ENCODE results near the gene DCC.

Gene DCC, protein sequence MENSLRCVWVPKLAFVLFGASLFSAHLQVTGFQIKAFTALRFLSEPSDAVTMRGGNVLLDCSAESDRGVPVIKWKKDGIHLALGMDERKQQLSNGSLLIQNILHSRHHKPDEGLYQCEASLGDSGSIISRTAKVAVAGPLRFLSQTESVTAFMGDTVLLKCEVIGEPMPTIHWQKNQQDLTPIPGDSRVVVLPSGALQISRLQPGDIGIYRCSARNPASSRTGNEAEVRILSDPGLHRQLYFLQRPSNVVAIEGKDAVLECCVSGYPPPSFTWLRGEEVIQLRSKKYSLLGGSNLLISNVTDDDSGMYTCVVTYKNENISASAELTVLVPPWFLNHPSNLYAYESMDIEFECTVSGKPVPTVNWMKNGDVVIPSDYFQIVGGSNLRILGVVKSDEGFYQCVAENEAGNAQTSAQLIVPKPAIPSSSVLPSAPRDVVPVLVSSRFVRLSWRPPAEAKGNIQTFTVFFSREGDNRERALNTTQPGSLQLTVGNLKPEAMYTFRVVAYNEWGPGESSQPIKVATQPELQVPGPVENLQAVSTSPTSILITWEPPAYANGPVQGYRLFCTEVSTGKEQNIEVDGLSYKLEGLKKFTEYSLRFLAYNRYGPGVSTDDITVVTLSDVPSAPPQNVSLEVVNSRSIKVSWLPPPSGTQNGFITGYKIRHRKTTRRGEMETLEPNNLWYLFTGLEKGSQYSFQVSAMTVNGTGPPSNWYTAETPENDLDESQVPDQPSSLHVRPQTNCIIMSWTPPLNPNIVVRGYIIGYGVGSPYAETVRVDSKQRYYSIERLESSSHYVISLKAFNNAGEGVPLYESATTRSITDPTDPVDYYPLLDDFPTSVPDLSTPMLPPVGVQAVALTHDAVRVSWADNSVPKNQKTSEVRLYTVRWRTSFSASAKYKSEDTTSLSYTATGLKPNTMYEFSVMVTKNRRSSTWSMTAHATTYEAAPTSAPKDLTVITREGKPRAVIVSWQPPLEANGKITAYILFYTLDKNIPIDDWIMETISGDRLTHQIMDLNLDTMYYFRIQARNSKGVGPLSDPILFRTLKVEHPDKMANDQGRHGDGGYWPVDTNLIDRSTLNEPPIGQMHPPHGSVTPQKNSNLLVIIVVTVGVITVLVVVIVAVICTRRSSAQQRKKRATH (N-terminal part only)

DNA sequence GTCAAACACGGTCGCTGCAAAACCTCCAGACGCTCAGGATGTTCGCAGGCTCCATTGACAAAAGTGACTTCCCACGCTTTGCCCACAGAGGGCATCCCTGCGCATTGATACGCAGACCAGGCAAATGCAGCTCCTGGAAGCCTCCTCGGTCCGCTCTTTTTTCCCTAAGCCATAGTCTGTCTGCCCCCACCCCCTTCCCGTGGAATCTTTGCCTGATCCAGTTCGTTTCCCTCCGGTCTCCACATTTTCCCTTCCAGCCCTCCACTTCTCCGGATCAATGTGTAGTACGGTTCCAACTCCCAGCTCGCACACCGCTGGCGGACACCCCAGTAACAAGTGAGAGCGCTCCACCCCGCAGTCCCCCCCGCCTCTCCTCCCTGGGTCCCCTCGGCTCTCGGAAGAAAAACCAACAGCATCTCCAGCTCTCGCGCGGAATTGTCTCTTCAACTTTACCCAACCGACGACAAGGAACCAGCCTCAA lies at the start of gene DCC:
Gene DCC (plus strand): TSS at position 307 of the 481 bp plus-strand sequence. CDS start 591 bp downstream, outside the sequence.
- Mint-ChIP-seq H3K27ac (ENCODE audit: low read depth) (no peak within 1 kb of the TSS), H3K9me3 (peaks cover 18% of the 10 kb centered on the region), H3K27me3 (no peaks in the 10 kb centered on the region), H3K36me3 (ENCODE audit: insufficient read depth) (no peaks in the 10 kb centered on the region), H3K4me1 (no peaks in the 10 kb centered on the region), H3K4me3 (no peak within 1 kb of the TSS)
- DNase-seq (ENCODE audit: low spot score in 2 of 2) (no peak), ATAC-seq (replicated peaks; ENCODE audit: extremely low read depth, poor library complexity, severe bottlenecking) (no peak)

DNA sequence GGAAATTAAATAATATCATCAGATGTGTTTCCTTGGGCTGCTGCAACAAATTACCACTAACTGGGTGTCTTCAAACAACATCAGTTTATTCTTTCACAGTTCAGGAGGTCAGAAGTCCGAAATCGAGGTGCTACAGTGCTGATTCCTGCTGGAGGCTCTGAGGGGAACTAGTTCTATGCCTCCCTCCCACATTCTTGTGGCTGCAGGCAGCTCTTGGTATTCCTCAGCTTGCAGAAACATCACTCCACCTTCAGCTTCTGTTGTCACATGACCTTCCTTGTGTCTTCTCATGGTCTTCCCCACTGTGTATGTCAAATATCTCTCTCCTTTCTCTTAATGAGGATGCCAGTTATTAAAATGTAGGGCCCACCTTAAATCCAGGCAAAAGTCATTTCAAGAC lies 29.3 kb upstream of the DCC start:
- no peak overlapping the region for H3K27ac Mint-ChIP-seq (ENCODE audit: low read depth)
- H3K27me3 Mint-ChIP-seq: no peaks in the 10 kb centered on the region
- no peak for ATAC-seq (replicated peaks; ENCODE audit: extremely low read depth, poor library complexity, severe bottlenecking)
- no peak overlapping the region for H3K4me3 Mint-ChIP-seq
- no peaks in the 10 kb centered on the region for H3K4me1 Mint-ChIP-seq
- H3K36me3 Mint-ChIP-seq (ENCODE audit: insufficient read depth): no peaks in the 10 kb centered on the region
- DNase-seq (ENCODE audit: low spot score in 2 of 2): no peak
- H3K9me3 Mint-ChIP-seq: peaks cover 21% of the 10 kb centered on the region

DNA sequence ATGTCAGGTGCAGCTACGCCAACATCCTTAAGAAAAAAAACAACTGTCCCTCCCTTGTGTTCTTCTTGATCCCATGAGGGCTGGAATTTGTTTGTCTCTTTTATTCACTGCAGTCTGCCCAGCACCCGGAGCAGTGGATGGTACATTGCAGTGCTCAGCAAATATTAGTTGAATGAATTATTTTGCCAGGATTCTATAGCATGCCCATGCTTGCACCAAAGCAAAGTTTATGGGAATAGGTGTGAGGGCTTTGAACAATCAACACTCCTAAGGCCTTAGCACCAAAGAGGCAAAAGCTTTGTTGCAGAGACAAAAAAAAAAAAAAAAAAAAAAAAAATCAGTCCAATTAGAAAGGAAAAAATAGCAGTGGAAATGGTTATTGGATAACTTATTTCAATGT lies 28.7 kb upstream of the DCC start:
- no peak for ATAC-seq (replicated peaks; ENCODE audit: extremely low read depth, poor library complexity, severe bottlenecking)
- Mint-ChIP-seq H3K9me3 (peaks cover 19% of the 10 kb centered on the region), H3K4me1 (no peaks in the 10 kb centered on the region), H3K27ac (ENCODE audit: low read depth) (no peak overlapping the region), H3K36me3 (ENCODE audit: insufficient read depth) (no peaks in the 10 kb centered on the region), H3K4me3 (no peak overlapping the region), H3K27me3 (no peaks in the 10 kb centered on the region)
- DNase-seq (ENCODE audit: low spot score in 2 of 2): no peak

DNA sequence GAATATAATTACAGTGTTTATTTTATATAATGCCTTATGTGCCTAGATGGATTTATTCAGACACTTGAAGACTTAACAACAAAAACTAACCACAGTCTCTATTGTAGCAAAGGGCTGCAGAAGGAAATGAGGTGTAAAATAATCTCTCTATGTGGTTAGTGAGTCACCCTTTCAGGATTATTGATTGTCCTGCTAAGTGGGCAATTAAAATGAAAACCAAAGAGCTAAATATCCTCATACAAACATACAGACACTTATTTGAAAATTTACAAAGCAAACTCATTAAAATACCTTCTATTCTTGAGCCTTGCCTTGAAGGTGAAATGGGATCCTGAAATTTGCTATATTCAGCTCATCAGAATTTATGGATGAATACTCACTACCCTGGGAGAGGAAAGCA lies 27.7 kb upstream of the DCC start:
- Mint-ChIP-seq H3K27me3 (no peaks in the 10 kb centered on the region), H3K27ac (ENCODE audit: low read depth) (no peak overlapping the region), H3K9me3 (peaks cover 15% of the 10 kb centered on the region), H3K36me3 (ENCODE audit: insufficient read depth) (no peaks in the 10 kb centered on the region), H3K4me1 (no peaks in the 10 kb centered on the region), H3K4me3 (no peak overlapping the region)
- ATAC-seq (replicated peaks; ENCODE audit: extremely low read depth, poor library complexity, severe bottlenecking): no peak
- DNase-seq (ENCODE audit: low spot score in 2 of 2): no peak

DNA sequence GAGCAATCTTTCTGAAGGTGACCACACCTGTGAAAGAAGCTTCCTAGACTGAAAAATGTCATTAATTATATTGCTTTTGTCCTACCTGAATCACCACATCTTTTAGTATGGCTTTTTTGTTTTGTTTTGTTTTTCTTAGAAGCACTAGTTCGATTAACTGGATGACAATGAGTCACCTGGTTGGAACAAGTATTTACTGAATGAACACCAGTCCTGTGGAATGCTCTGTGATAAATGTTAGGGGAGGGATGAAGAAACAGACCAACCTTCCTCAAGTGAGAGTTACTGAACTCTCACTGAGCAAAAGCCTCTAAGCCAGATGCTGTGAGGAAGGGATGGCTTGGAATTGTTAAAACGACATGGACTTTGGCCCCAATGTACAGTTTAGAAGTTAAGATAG lies 26.8 kb upstream of the DCC start:
- H3K4me1 Mint-ChIP-seq: no peaks in the 10 kb centered on the region
- ATAC-seq (replicated peaks; ENCODE audit: extremely low read depth, poor library complexity, severe bottlenecking): no peak
- no peak overlapping the region for H3K27ac Mint-ChIP-seq (ENCODE audit: low read depth)
- no peak overlapping the region for H3K4me3 Mint-ChIP-seq
- DNase-seq (ENCODE audit: low spot score in 2 of 2): no peak
- no peaks in the 10 kb centered on the region for H3K27me3 Mint-ChIP-seq
- H3K36me3 Mint-ChIP-seq (ENCODE audit: insufficient read depth): no peaks in the 10 kb centered on the region
- peaks cover 15% of the 10 kb centered on the region for H3K9me3 Mint-ChIP-seq

DNA sequence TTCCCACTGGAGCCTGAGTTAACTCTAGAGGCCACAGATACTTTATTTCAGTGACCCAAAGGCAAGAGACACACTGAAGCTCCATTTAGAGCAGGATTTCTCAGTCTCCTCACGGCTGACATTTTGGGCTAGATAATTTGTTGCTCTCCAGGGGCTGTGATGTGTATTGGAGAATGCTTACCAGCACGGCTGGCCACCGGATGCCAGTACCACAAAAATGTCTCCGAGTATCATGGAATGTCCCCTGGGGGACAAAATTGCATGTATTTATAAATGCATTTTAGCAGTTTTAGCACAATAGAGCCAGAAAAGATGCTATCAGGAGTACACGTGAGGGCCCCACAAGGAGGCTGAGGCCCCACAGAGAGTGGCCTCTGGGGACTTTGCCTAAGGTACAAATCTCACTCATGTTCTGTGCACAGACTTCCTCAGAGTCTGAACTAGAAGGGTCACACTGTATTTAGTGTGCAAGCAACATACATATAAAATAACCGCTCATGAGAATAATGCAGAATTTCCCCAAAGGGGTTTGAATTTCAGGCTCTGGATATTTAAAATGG lies 20.5 kb upstream of the DCC start:
- no peaks in the 10 kb centered on the region for H3K9me3 Mint-ChIP-seq
- H3K27ac Mint-ChIP-seq (ENCODE audit: low read depth): no peak overlapping the region
- no peaks in the 10 kb centered on the region for H3K27me3 Mint-ChIP-seq
- H3K4me1 Mint-ChIP-seq: no peaks in the 10 kb centered on the region
- H3K4me3 Mint-ChIP-seq: no peak overlapping the region
- ATAC-seq (replicated peaks; ENCODE audit: extremely low read depth, poor library complexity, severe bottlenecking) (no peak), DNase-seq (ENCODE audit: low spot score in 2 of 2) (no peak)
- H3K36me3 Mint-ChIP-seq (ENCODE audit: insufficient read depth): no peaks in the 10 kb centered on the region

DNA sequence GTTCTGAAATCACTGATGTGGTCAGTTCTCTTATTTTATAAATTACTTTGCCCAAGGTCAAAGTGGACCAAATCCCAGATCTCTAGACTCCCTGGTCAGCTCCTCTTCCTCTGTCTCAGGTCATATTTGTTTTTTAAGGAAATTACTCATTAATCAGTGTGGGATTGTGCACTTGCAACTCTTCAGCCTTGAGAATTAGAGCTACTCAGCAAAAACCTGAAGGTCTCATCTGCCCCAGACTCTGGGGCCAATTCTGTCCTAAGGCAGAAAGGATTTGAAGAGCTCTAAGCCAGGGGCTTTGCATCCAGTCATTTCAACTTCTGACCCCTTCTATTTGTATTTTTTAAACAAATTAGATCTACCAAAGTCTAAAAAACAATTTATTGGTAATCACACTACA lies 17.7 kb upstream of the DCC start:
- Mint-ChIP-seq H3K9me3 (no peaks in the 10 kb centered on the region), H3K4me1 (no peaks in the 10 kb centered on the region), H3K27ac (ENCODE audit: low read depth) (no peak overlapping the region), H3K4me3 (no peak overlapping the region), H3K27me3 (no peaks in the 10 kb centered on the region), H3K36me3 (ENCODE audit: insufficient read depth) (no peaks in the 10 kb centered on the region)
- no peak for DNase-seq (ENCODE audit: low spot score in 2 of 2)
- no peak for ATAC-seq (replicated peaks; ENCODE audit: extremely low read depth, poor library complexity, severe bottlenecking)

DNA sequence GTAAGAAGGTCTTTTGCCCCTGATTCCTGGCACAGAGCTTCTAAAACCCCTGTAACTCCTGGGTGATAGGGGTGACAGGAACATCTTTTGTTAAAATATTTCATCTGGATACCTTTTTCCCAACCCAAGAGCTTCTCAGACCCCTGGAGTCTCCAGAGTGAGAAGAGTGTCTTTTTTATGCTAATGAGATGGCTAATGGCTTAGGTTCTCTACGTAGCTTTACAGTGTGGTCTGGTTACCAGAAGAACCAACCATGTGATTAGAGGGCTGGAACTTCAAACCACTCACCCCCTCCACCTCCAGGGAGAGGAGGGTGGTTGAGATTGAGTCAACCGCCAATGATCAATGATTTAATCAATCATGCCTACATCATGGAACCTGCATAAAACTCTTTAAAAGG lies 16.2 kb upstream of the DCC start:
- Mint-ChIP-seq H3K27me3 (no peaks in the 10 kb centered on the region), H3K4me1 (no peaks in the 10 kb centered on the region), H3K9me3 (no peaks in the 10 kb centered on the region), H3K36me3 (ENCODE audit: insufficient read depth) (no peaks in the 10 kb centered on the region), H3K27ac (ENCODE audit: low read depth) (no peak overlapping the region), H3K4me3 (no peak overlapping the region)
- ATAC-seq (replicated peaks; ENCODE audit: extremely low read depth, poor library complexity, severe bottlenecking) (no peak), DNase-seq (ENCODE audit: low spot score in 2 of 2) (no peak)

DNA sequence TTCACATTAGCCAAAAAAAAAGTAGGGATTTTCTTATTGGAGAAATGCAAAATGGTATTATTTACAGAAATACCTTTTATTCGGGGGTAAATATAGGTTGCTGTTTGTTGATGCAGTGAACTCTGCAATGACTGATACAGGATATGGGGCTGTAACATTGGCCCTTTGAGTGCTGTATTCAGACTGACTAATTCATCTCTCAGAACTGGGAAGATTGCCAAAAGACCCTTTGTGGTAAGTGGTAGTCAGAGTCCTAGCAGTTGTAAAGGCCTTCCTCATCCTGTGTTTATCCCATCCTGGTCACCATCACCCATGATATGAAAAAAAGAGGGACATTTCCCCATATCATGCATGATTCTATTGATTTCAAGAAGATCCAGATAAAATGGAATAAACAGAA lies 14.0 kb upstream of the DCC start:
- no peak for ATAC-seq (replicated peaks; ENCODE audit: extremely low read depth, poor library complexity, severe bottlenecking)
- no peak overlapping the region for H3K4me3 Mint-ChIP-seq

DNA sequence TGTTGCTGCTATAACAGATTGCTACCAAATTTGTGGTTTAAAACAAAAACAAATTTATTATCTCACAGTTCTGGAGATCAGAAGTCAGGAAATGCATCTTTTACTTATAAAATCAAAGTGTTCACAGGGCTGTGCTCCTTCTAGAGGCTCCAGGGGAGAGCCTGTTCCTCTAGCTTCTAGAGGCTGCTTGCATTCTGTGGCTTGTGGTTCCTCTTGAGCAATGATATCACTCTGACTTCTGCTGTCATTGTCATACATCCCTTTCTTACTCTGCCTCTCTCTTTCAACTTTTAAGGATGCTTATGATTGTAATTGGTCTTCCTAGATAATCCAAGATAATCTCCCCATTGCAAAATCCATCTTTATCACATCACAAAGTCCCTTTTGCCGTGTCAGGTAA lies 6.1 kb upstream of the DCC start:
- Mint-ChIP-seq H3K9me3 (peaks cover 23% of the 10 kb centered on the region), H3K27ac (ENCODE audit: low read depth) (no peak overlapping the region), H3K4me3 (no peak overlapping the region), H3K36me3 (ENCODE audit: insufficient read depth) (no peaks in the 10 kb centered on the region), H3K27me3 (no peaks in the 10 kb centered on the region), H3K4me1 (no peaks in the 10 kb centered on the region)
- ATAC-seq (replicated peaks; ENCODE audit: extremely low read depth, poor library complexity, severe bottlenecking): no peak
- DNase-seq (ENCODE audit: low spot score in 2 of 2): no peak

More for the DNA sequence above, 14.0 kb upstream of the DCC start:
- Mint-ChIP-seq H3K9me3 (no peaks in the 10 kb centered on the region), H3K27me3 (no peaks in the 10 kb centered on the region), H3K4me1 (no peaks in the 10 kb centered on the region), H3K27ac (ENCODE audit: low read depth) (no peak overlapping the region), H3K36me3 (ENCODE audit: insufficient read depth) (no peaks in the 10 kb centered on the region)
- DNase-seq (ENCODE audit: low spot score in 2 of 2): no peak

DNA sequence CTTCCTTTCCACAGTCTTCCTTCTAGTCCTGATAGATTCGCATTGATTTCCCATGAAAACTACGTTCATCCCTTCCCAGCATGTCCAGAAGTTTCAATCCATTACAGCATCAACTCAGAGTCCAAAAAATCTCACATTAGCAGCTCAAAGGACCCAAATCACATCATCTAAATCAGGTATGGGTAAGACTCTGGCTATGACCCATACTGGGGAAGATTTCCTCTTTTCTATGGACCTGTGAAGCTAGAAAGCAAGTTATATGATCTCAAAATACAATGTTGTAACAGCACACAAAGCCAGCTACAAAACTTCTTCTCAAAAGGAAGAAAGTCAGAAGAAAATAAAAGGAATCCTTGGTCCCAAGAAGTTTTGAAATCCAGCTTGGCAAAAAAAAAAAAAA lies 5.7 kb upstream of the DCC start:
- no peak for DNase-seq (ENCODE audit: low spot score in 2 of 2)
- Mint-ChIP-seq H3K27me3 (no peaks in the 10 kb centered on the region), H3K9me3 (peaks cover 23% of the 10 kb centered on the region), H3K4me3 (no peak overlapping the region), H3K27ac (ENCODE audit: low read depth) (no peak overlapping the region), H3K36me3 (ENCODE audit: insufficient read depth) (no peaks in the 10 kb centered on the region), H3K4me1 (no peaks in the 10 kb centered on the region)
- ATAC-seq (replicated peaks; ENCODE audit: extremely low read depth, poor library complexity, severe bottlenecking): no peak

DNA sequence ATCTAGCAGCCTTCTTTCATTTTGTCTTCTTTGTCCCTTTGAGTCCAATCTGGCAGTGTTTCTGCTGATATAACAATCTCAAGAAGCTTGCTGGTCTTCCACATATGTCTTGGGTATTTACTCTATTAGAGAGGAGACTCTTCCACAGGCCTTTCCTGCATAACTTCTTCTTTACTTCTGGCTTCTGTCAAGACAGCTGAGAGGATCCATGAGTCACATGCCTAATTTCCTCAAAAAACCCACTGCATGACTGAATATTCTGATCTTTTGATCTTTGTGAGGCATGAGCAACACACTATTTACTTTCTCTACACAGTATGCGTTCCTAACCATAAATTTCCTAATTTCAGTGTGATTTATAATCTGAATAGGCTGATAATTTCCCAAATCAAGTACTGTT lies 5.1 kb upstream of the DCC start:
- Mint-ChIP-seq H3K4me3 (no peak overlapping the region), H3K9me3 (peaks cover 23% of the 10 kb centered on the region), H3K27ac (ENCODE audit: low read depth) (no peak overlapping the region), H3K36me3 (ENCODE audit: insufficient read depth) (no peaks in the 10 kb centered on the region), H3K27me3 (no peaks in the 10 kb centered on the region), H3K4me1 (no peaks in the 10 kb centered on the region)
- ATAC-seq (replicated peaks; ENCODE audit: extremely low read depth, poor library complexity, severe bottlenecking) (no peak), DNase-seq (ENCODE audit: low spot score in 2 of 2) (no peak)

Data from central memory CD8-positive, alpha-beta T cell (primary cell).